HAP-1 (cell line): Measurements from ENCODE around the gene SNX5.
"Not testable (repeated sequence)": the region's sequence is repeated elsewhere in the genome, so short reads cannot be mapped to it uniquely, and the experiment has no call there.

Source experiments
- DNase-seq, 2 experiments: peaks; one replicate each; pipeline ENCODE4 v3.0.0-alpha.2; 2016 to 2020; ENCODE audit warnings: low spot score in 2 of 2
- H3K27me3 ChIP-seq: fragments of 250-450 bp; sonication (Bioruptor Pico); 2 replicates; pipeline ENCODE4 v1.5.1; 2020; ENCODE audit warnings: low read depth, mild to moderate bottlenecking, moderate library complexity
- H3K36me3 ChIP-seq: fragments of 250-450 bp; sonication (Bioruptor Pico); replicated peaks from 2 replicates; pipeline ENCODE4 v1.5.1; 2020; ENCODE audit warnings: mild to moderate bottlenecking
- H3K4me1 ChIP-seq: fragments of 250-450 bp; sonication (Bioruptor Pico); 2 replicates; pipeline ENCODE4 v1.5.1; 2020; ENCODE audit warnings: mild to moderate bottlenecking
- H3K4me3 ChIP-seq: fragments of 250-450 bp; sonication (Bioruptor Pico); 2 replicates; pipeline ENCODE4 v1.5.1; 2020; ENCODE audit warnings: mild to moderate bottlenecking, moderate library complexity
- H3K9me3 ChIP-seq: fragments of 250-450 bp; sonication (Bioruptor Pico); 2 replicates; pipeline ENCODE4 v1.5.1; 2020; ENCODE audit warnings: mild to moderate bottlenecking, moderate library complexity
- in situ Hi-C: fragments of 300-500 bp; cut with MboI; formaldehyde crosslinking; loops from 3 replicates; pipeline ENCODE4 v1.14.3; 2020; ENCODE audit warnings: low sequenced_read_pairs, inconsistent platforms, mixed read lengths

The SNX5 gene

DNA sequence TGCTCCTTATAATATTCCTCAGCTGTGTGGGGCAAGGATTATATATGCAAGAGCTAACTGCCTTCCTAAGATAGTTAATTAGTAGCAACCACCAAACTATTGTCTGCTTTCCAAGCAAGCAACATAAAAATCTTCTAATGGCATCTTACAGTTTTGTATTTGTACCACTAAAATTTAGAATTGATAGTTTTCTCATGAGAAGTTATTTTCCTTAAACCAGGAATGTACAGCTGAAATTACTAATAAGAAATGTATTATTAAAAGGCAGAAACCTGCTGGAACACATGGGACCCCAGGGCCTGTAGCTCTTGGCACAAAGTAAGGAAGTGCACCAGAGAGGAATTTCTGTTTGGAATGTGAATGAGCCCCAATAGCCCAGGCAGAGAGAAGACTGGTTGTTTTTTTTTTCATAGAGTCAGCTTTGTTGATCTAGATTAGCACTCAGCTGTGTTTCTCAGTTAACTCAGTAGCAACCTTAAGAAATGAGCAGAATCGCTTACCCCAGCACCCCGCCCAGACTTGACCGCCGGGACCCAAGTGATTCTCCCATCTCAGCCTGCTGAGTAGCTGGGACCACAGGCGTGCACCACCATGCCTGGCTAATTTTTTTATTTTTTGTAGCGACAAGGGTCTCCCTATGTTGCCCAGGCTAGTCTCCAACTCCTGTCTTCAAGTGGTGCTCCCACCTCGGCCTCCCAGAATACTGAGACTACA, 2.9 kb upstream of the SNX5 start:
- Histone ChIP-seq H3K27me3 (no peaks in the 10 kb centered on the region), H3K9me3 (no peaks in the 10 kb centered on the region), H3K4me1 (peaks cover 7% of the 10 kb centered on the region), H3K4me3 (peak overlapping the region; percentile 92), H3K36me3 (peaks cover 47% of the 10 kb centered on the region)
- DNase-seq = peak; percentile 50 to 52
- in situ Hi-C loops = no loop called here

DNA sequence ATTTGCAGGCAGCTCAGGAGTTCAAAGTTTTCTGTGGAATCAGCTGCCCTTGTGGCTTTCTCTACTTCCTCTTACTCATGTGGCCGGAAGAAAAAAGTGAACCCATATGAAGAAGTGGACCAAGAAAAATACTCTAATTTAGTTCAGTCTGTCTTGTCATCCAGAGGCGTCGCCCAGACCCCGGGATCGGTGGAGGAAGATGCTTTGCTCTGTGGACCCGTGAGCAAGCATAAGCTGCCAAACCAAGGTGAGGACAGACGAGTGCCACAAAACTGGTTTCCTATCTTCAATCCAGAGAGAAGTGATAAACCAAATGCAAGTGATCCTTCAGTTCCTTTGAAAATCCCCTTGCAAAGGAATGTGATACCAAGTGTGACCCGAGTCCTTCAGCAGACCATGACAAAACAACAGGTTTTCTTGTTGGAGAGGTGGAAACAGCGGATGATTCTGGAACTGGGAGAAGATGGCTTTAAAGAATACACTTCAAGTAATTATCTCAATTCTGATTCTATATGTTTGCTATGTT, 1.4 kb upstream of the SNX5 start:
- Histone ChIP-seq H3K4me1 (peaks cover 10% of the 10 kb centered on the region), H3K27me3 (no peaks in the 10 kb centered on the region), H3K36me3 (peaks cover 38% of the 10 kb centered on the region), H3K4me3 (peak overlapping the region; percentile 92), H3K9me3 (no peaks in the 10 kb centered on the region)
- in situ Hi-C loops = no loop called here
- peak in 1 of 2 experiments; percentile 38 for DNase-seq

DNA sequence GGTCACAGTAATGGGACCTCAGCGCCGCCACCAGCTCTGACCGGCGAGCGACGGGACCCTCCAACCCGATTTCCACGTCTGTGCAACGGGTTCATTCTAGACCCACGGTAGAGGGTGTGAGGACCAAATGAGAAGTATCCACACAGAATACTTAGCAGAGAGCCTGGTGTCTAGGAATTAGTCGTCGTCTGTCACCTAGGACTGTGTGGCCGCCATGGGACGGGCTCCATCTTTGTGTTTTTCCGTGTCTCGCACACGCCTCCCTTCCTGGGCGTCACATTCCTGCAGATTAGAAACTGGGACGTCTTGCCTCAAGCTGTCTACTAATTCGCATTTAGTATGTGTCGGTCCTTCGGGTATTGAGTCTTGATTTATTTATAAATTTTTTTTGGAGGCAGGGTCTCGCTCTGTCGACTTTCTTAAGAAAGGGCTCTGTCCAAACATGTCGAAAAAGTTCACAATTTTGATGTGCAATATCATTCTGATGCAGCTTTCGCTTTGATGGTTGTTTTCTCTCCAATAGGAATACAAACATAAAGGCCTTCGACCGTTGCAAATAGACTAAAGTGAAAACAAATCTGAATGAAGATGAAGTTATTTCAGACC, 787 bp upstream of the SNX5 start:
- in situ Hi-C loops = no loop called here
- H3K9me3 ChIP-seq = no peaks in the 10 kb centered on the region
- peak; percentile 55 to 63 for DNase-seq
- no peaks in the 10 kb centered on the region for H3K27me3 ChIP-seq
- peaks cover 33% of the 10 kb centered on the region for H3K36me3 ChIP-seq
- peaks cover 15% of the 10 kb centered on the region for H3K4me1 ChIP-seq
- peak overlapping the region; percentile 92 for H3K4me3 ChIP-seq

DNA sequence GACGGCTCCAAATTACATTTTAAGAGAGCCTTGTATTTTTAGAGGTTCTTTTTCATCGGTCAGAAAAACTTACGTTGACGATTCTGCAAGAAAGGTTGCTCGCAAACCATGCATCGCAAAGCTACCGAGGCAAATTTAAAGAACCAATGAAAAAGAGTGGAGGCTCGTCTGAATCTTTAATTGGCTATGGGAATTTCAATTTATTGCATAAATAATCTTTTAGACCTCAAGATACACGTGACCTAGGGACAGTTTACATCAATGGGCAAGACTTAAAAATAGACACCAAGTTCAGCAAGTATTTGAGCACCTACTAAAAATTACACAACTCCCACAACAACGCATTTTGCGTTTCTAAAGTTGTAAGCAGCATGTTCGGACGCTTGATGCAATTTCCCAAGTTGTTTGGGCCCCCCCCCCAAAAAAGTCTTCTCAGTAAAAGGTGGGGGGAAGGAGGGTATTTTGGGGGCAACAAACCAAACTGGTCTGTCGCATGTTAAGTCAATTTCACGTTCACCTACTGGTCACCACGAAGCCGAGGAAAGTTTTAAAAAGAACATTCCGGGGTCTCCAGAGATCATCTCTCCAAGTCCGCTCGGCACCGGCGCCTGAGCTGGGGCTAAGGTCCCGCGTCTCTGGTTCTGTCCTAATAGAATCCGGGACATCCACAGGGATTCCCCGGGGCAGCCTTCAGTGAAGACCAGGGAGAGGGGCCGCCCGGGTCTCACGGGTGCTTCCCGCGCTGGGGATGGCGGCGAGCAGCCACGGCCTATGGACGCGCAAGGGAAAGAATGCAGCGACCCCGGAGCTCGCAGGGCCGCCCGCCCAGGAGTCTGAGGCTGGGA, 851 bp downstream of the SNX5 start:
- peaks cover 23% of the 10 kb centered on the region for H3K4me1 ChIP-seq
- no peaks in the 10 kb centered on the region for H3K9me3 ChIP-seq
- H3K27me3 ChIP-seq = no peaks in the 10 kb centered on the region
- H3K36me3 ChIP-seq = peaks cover 47% of the 10 kb centered on the region
- H3K4me3 ChIP-seq = peak overlapping the region; percentile 92
- peak in 1 of 2 experiments; percentile 42 for DNase-seq
- in situ Hi-C loops = no loop called here

DNA sequence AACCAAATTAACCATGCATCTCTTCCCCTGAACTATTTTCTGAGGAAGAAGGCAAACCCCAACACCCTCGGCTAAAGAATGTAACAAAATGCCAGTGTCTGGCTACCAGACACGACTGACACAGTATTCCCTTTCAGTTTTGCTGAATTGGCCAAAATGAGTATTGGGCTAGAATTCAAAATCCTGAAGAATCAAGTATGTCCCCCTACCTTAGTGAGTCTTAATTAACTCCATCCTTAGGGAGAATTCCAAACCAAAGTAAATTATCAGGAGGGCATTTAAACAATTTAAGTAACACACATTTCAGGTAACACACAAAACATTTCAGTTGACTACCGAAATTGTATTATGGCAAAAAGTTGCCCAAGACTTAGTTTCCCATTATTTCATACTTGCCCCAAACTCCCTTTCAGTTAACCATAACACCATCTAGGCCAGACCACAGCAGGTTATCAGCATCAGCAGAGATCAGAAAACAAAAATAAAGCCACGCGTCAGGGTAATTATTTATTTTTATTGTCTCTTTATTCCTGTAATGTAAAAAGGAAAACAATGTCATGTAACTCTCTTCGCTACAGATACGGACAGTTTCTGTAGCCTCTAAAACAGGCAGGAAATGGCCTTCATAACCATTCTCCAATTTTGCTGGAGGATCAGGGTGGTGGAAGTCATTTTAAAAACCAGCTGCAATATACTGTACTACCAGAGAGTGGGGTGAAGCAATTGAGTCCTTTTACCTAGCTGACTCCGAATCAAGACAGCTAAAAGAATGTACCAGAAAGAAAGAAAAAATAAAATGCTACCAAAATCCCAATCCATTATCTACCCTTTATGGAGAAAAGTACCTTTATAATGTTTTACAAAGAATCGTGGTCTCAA, 1.9 kb downstream of the SNX5 start:
- Histone ChIP-seq H3K4me3 (peak overlapping the region; percentile 92), H3K36me3 (peaks cover 55% of the 10 kb centered on the region), H3K27me3 (no peaks in the 10 kb centered on the region), H3K4me1 (peaks cover 34% of the 10 kb centered on the region), H3K9me3 (no peaks in the 10 kb centered on the region)
- DNase-seq = peak in 1 of 2 experiments; percentile 50
- in situ Hi-C loops = no loop called here

DNA sequence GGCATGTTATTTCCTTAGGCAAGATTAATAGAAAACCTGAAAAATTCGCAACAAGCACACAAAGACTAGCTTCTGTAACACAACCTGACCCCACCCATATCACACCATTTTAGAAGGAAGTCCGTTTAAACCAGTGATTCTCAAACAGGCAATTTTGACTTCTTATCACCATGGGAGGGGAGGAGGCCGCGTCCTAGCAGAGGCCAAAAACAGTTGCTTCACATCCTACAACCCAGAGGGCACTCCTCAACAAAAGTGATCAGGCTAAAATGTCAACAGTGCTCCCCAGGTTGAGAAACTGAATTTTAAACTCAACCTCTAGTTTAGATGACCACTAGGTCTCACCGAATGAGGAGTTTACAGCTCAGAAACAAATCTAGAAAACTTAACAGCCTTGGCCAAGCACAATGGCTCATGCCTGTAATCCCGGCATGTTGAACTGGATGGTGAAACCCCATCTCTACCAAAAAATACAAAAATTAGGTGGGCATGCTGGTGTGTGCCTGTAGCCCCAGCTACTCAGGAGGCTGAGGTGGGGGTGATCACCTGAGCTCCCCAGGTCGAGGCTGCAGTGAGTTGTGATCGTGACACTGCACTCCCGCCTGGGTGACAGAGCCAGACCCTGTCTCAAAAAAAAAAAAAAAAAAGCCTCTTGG, 3.4 kb downstream of the SNX5 start:
- in situ Hi-C loops = no loop called here
- peaks cover 39% of the 10 kb centered on the region for H3K4me1 ChIP-seq
- DNase-seq = no peak
- peak overlapping the region; percentile 92 for H3K4me3 ChIP-seq
- no peaks in the 10 kb centered on the region for H3K27me3 ChIP-seq
- no peaks in the 10 kb centered on the region for H3K9me3 ChIP-seq
- H3K36me3 ChIP-seq = peaks cover 52% of the 10 kb centered on the region

DNA sequence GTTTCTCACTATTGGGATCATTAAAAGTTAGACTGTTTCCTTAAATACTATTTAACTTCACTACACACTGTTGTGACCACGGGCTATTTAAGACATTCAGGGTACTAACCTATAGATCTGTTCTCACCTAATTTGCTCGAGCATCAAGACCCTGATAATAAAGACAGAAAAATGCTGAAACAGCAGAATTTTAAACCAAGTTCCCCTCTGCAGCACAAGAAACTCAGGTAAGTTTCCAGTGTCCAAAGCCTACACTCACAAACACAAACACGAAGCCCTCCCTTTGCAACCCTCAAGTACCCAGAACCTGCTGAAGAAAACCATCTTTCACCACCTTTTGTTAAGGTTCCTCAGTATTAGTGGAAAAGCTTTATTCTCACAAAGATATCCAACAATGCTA, 4.0 kb downstream of the SNX5 start:
- Histone ChIP-seq H3K4me1 (peaks cover 43% of the 10 kb centered on the region), H3K27me3 (no peaks in the 10 kb centered on the region), H3K9me3 (no peaks in the 10 kb centered on the region), H3K4me3 (peak overlapping the region; percentile 92), H3K36me3 (peaks cover 51% of the 10 kb centered on the region)
- no peak for DNase-seq
- in situ Hi-C loops = no loop called here

DNA sequence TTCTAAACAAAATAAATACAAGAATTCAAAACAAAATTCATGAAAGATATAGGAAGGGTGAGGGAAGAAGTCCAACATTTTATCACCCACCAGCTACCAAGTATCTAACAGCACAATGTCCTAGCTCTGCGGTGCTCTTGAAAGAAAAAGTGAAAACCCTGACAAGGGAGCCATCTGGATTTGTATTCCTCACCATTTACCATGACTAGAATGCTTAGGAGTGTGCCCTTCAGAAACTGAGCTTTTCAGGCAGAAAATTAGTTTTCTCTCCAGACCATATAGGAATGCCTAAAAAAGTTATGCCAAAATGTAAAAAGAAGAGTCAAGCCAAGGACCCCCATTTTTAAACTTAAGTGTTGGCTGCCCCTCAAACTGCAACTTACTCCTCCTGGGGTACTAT, 4.5 kb downstream of the SNX5 start:
- DNase-seq = no peak
- H3K27me3 ChIP-seq = no peaks in the 10 kb centered on the region
- no peaks in the 10 kb centered on the region for H3K9me3 ChIP-seq
- peaks cover 53% of the 10 kb centered on the region for H3K36me3 ChIP-seq
- peak overlapping the region; percentile 0; the same call in 1 of the 2 replicates for H3K4me3 ChIP-seq
- H3K4me1 ChIP-seq = peaks cover 43% of the 10 kb centered on the region
- in situ Hi-C loops = no loop called here

DNA sequence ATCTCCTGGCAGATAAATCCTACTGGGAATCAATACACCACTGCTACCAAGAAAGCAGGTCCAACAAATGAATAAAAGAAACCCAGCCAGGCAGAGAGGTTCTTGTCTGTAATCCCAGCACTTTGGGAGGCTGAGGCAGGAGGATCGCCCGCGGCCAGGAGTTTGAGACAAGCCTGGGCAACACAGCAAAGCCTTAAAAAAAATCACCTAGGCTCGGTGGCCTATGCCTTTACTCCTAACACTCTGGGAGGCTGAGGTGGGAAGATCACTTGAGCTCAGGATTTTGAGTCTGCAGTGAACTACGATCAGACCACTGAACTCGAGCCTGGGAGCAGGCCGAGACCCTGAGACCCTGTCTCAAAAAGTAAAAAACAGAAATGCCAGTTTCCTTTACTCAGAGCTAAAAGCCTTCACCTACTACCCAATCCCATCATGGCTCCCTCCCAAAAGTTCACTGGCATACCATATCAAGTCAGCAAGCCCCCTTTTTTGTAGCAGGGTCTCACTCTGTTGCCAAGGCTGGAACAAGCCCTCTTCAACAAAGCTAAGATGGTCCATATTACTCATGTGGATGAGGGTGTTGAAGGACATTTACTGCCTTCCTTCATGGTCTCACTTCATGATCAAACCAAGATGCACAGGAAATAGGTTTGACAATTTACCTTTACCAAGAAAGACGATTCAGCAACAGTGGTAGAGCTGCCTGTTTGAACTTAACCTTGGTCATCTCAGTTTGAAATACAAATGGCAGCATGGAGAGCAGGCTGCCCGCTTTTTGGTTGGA, 5.3 kb downstream of the SNX5 start:
- Histone ChIP-seq H3K9me3 (no peaks in the 10 kb centered on the region), H3K4me1 (peaks cover 46% of the 10 kb centered on the region), H3K27me3 (no peaks in the 10 kb centered on the region), H3K36me3 (peaks cover 50% of the 10 kb centered on the region), H3K4me3 (peak overlapping the region; percentile 5)
- DNase-seq = no peak
- in situ Hi-C loops = no loop called here

DNA sequence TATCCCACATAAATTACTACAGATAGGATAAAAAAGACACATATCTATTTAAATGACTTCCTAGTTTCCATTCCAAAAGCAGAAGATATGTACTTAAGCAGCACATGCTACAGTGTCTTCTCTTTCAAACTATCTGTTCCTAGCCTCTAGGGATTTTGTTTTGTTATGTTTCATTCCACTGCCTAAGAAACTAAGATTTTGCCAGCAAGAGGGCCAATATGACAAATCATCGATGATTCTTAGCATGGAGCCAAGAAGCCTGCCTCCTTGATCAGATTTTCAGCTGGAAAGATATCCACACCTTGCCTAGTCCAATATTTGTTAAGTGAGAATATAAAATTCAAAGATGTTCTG, 7.0 kb downstream of the SNX5 start:
- no peak for DNase-seq
- peaks cover 42% of the 10 kb centered on the region for H3K36me3 ChIP-seq
- no peaks in the 10 kb centered on the region for H3K9me3 ChIP-seq
- in situ Hi-C loops = no loop called here
- H3K4me3 ChIP-seq = no peak overlapping the region
- H3K27me3 ChIP-seq = no peaks in the 10 kb centered on the region
- H3K4me1 ChIP-seq = peaks cover 48% of the 10 kb centered on the region

DNA sequence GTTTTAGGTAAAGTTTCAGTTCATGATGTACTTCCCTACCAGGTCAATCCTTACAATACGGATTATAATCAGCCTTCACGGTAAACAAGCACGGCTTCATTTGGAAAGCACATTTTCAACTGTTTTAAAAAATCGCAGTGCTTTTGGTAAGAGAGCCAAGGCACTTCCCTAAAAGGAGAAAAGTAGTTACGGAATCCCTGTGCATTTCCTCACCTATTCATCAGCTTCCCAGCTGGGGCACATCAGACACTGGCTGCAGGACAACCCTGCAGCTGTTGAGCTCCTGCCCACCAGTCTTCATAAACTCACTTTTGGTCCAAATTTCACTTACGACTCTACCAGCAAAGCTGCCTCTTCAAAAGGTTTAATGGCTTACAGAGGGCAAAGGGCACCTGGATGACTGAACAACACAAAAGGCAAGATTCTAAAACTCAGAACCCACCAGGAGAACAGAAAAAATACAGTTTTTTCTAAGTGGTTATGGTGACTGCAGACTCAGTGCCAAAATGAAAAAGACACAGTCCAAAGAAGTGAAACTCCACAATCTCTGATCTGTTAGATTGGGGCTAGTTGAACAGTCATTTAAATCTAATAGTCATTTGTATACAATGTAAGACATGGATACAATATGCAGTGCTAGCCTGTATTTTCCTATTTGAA, 7.5 kb downstream of the SNX5 start:
- peaks cover 48% of the 10 kb centered on the region for H3K4me1 ChIP-seq
- no peak for DNase-seq
- no peaks in the 10 kb centered on the region for H3K9me3 ChIP-seq
- peaks cover 43% of the 10 kb centered on the region for H3K36me3 ChIP-seq
- H3K4me3 ChIP-seq = no peak overlapping the region
- in situ Hi-C loops = no loop called here
- no peaks in the 10 kb centered on the region for H3K27me3 ChIP-seq

DNA sequence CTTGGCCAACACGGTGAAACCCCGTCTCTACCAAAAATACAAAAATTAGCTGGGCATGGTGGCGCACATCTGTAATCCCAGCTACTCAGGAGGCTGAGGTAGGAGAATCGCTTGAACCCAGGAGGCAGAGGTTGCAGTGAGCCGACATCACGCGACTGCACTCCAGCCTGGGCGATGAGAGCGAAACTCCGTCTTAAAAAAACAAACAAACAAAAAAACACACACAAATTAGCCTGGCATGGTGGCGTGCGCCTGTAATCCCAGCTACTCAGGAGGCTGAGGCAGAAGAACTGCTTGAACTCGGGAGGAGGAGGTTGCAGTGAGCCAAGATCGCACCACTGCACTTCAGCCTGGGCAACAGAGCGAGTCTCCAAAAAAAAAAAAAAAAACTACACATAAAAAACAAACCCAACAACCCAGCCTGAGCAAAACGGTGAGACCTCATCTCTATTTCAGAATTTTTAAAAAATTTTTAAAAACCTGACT, 8.2 kb downstream of the SNX5 start:
- Histone ChIP-seq H3K4me1 (peaks cover 48% of the 10 kb centered on the region), H3K36me3 (peaks cover 49% of the 10 kb centered on the region)
- H3K4me3 ChIP-seq, DNase-seq, H3K27me3 ChIP-seq, in situ Hi-C loops, H3K9me3 ChIP-seq: not testable (repeated sequence)
